Measurements from ENCODE around the gene SUSD1.

DNA sequence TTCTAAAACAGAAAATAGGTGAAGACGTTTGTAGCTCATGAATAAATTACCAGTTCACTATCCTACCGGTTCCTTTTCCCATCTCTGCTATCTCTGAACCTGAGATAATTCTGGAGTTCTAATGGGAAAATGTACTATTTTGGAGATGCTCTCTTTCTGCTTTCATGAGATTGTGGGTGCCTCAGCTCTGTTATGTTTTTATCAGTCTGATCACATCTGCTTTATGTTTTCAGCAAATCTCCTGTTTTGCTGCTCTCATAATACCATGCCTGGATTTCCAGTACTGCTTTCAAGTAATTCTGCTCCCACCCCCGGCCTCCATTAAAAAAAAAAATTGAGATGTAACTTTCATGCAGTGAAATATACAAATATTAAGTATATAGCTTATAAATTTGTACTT, 9.1 kb upstream of the SUSD1 start:
- TF ChIP-seq, protein P1, sequence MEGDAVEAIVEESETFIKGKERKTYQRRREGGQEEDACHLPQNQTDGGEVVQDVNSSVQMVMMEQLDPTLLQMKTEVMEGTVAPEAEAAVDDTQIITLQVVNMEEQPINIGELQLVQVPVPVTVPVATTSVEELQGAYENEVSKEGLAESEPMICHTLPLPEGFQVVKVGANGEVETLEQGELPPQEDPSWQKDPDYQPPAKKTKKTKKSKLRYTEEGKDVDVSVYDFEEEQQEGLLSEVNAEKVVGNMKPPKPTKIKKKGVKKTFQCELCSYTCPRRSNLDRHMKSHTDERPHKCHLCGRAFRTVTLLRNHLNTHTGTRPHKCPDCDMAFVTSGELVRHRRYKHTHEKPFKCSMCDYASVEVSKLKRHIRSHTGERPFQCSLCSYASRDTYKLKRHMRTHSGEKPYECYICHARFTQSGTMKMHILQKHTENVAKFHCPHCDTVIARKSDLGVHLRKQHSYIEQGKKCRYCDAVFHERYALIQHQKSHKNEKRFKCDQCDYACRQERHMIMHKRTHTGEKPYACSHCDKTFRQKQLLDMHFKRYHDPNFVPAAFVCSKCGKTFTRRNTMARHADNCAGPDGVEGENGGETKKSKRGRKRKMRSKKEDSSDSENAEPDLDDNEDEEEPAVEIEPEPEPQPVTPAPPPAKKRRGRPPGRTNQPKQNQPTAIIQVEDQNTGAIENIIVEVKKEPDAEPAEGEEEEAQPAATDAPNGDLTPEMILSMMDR (IDR thresholded peaks at IDR 0.05; ENCODE audit: insufficient read depth, low read length, poor library complexity, severe bottlenecking): no peak
- no peak for TF ChIP-seq EZH2phosphoT487 (conservative IDR thresholded peaks at IDR 0.05; ENCODE audit: low read length)

All from SU-DHL-6 (cell line).